Tibial artery (tissue), 4 donors: ENCODE results near the gene THY1.

Experiments
- DNase-seq, 2 donors: peaks; one replicate each; pipeline ENCODE4 v3.0.0-alpha.2; 2019
- H3K27ac ChIP-seq, 2 donors: fragments of 200-600 bp; sonication (generic) in 1 of 2; 1 replicate in 1 of 2; 2 replicates in 1 of 2; pipeline ENCODE4 v1.5.1; 2018 to 2019; ENCODE audit warnings: mild to moderate bottlenecking in 1 of 2
- H3K27me3 ChIP-seq, 2 donors: fragments of 200-600 bp; sonication (generic) in 1 of 2; one replicate each; pipeline versions ENCODE4 v1.5.1 to v1.6.0; 2016 to 2019
- H3K36me3 ChIP-seq, 3 donors: fragments of 200-600 bp; sonication (generic) in 2 of 3; one replicate each; pipeline ENCODE4 v1.5.1; 2016 to 2019; ENCODE audit warnings: mild to moderate bottlenecking in 2 of 3
- H3K4me1 ChIP-seq, 4 donors: fragments of 200-600 bp; sonication (generic) in 2 of 4; 1 replicate in 3 of 4; 2 replicates in 1 of 4; pipeline ENCODE4 v1.5.1; 2016 to 2019
- H3K4me3 ChIP-seq, 2 donors: fragments of 200-600 bp; sonication (generic) in 1 of 2; 1 replicate in 1 of 2; 2 replicates in 1 of 2; pipeline ENCODE4 v1.5.1; 2018 to 2019; ENCODE audit warnings: mild to moderate bottlenecking in 2 of 2
- H3K9me3 ChIP-seq, 3 donors: fragments of 200-600 bp; sonication (generic) in 1 of 3; one replicate each; pipeline ENCODE4 v1.5.1; 2016 to 2019
- CTCF ChIP-seq, 2 experiments: fragments of 200-600 bp in 1 of 2; fragments of 450-650 bp in 1 of 2; IDR thresholded peaks; one replicate each; pipeline ENCODE4 v1.5.1; 2017 to 2019; ENCODE audit warnings: antibody characterized with exemption in 2 of 2, mild to moderate bottlenecking in 1 of 2, moderate library complexity in 1 of 2
- intact Hi-C: fragments of 100-400 bp; cut with DNase I; formaldehyde crosslinking; loops from one replicate; pipeline ENCODE4 v1.15.0; 2023; ENCODE audit warnings: low total_unique reads

THY1 gene

GRCh38 chr11:119432484-119433357 lies 9.7 kb upstream of the THY1 start:
- no peak for TF ChIP-seq CTCF (IDR thresholded peaks at IDR 0.05)

GRCh38 chr11:119431523-119431922 lies 8.6 kb upstream of the THY1 start:
- TF ChIP-seq CTCF (IDR thresholded peaks at IDR 0.05) = no peak
- H3K4me3 ChIP-seq = no peak overlapping the region

More at GRCh38 chr11:119432484-119433357, 9.7 kb upstream of the THY1 start:
- peaks cover 0 to 14% (median 10%) of the 10 kb centered on the region in 4 donors for H3K4me1 ChIP-seq
- peak overlapping the region; percentile 19 to 27 for H3K4me3 ChIP-seq
- H3K9me3 ChIP-seq = no peaks in the 10 kb centered on the region
- H3K27ac ChIP-seq = no peak overlapping the region
- DNase-seq = no peak
- H3K36me3 ChIP-seq = no peaks in the 10 kb centered on the region
- intact Hi-C loops = no loop called here
- H3K27me3 ChIP-seq = peaks cover 0 to 8% of the 10 kb centered on the region in 2 donors

GRCh38 chr11:119427279-119427678 lies 4.3 kb upstream of the THY1 start:
- intact Hi-C loops = no loop called here
- no peak for TF ChIP-seq CTCF (IDR thresholded peaks at IDR 0.05)
- no peak overlapping the region for H3K27ac ChIP-seq
- no peaks in the 10 kb centered on the region for H3K9me3 ChIP-seq
- DNase-seq = no peak
- peaks cover 0 to 23% of the 10 kb centered on the region in 2 donors for H3K27me3 ChIP-seq
- no peak overlapping the region for H3K4me3 ChIP-seq
- H3K36me3 ChIP-seq = no peaks in the 10 kb centered on the region
- H3K4me1 ChIP-seq = peaks cover 0 to 16% (median 12%) of the 10 kb centered on the region in 4 donors

More at GRCh38 chr11:119431523-119431922, 8.6 kb upstream of the THY1 start:
- intact Hi-C loops = no loop called here
- Histone ChIP-seq H3K36me3 (no peaks in the 10 kb centered on the region), H3K9me3 (no peaks in the 10 kb centered on the region), H3K4me1 (peaks cover 0 to 14% (median 10%) of the 10 kb centered on the region in 4 donors), H3K27ac (no peak overlapping the region), H3K27me3 (peaks cover 0 to 8% of the 10 kb centered on the region in 2 donors)
- no peak for DNase-seq

- no peak overlapping the region for H3K27ac ChIP-seq
- intact Hi-C loops = no loop called here
These were observed 3.2 kb upstream of the THY1 start for GRCh38 chr11:119426142-119426541.

GRCh38 chr11:119424775-119425174 lies 1.8 kb upstream of the THY1 start:
- no peak for DNase-seq
- Histone ChIP-seq H3K4me3 (no peak overlapping the region), H3K4me1 (peaks cover 0 to 22% (median 17%) of the 10 kb centered on the region in 4 donors), H3K27me3 (peaks cover 0 to 39% of the 10 kb centered on the region in 2 donors), H3K36me3 (no peaks in the 10 kb centered on the region), H3K9me3 (no peaks in the 10 kb centered on the region), H3K27ac (no peak overlapping the region)
- intact Hi-C loops = no loop called here
- TF ChIP-seq CTCF (IDR thresholded peaks at IDR 0.05) = no peak

More at GRCh38 chr11:119426142-119426541, 3.2 kb upstream of the THY1 start:
- peaks cover 0 to 22% (median 17%) of the 10 kb centered on the region in 4 donors for H3K4me1 ChIP-seq
- peaks cover 0 to 33% of the 10 kb centered on the region in 2 donors for H3K27me3 ChIP-seq
- no peaks in the 10 kb centered on the region for H3K36me3 ChIP-seq
- DNase-seq = no peak
- H3K4me3 ChIP-seq = no peak overlapping the region
- no peaks in the 10 kb centered on the region for H3K9me3 ChIP-seq
- TF ChIP-seq CTCF (IDR thresholded peaks at IDR 0.05) = no peak
